ENCODE results near the gene KCNQ5.

Gene KCNQ5

DNA sequence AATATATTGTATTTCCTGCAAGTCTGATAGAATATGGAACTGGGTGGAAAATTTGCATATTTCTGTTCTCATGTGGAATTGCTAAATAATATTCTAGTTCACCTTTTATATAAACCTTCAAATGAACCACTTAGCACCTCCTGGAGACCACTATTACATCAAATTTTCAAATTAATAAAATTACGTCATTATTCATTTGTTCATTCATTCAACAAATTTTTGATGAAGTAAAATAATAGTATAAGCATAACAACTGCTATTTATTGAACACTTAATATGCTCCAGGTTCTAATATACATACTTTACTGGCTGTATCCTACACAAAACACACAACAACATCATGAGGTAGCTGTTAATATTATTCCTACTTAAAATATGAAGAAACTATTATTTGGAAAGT, 215.1 kb downstream of the KCNQ5 start:
- Histone ChIP-seq H3K4me3 (ENCODE audit: low read length) (no peak overlapping the region), H3K27me3 (ENCODE audit: insufficient read depth, low read length) (no peaks in the 10 kb centered on the region), H3K4me1 (ENCODE audit: insufficient read depth, low read length) (no peaks in the 10 kb centered on the region)

DNA sequence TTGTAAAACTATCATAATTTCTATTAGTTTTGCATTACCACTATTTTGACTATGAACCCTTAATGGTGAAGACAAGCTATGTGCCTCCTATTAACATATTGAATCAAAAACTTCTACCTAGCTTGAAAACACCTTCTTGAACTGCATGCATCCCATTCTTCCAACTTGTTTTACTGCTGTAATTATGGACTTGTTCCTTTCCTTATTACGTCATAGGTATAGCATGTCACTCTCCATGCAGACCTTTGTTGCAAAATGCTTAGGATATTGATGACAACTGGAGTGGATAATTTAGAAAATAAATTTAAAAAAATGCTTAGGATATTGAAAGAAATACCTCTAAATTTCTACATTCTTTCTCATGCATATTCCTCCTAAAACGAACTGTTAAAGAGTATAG, 219.3 kb downstream of the KCNQ5 start:
- no peak overlapping the region for H3K9ac ChIP-seq (ENCODE audit: low read depth, low read length)
- H3K27ac ChIP-seq (ENCODE audit: low read length) = no peak overlapping the region
- H3K4me1 ChIP-seq (ENCODE audit: insufficient read depth, low read length) = no peaks in the 10 kb centered on the region
- H3K36me3 ChIP-seq (ENCODE audit: insufficient read depth, low read depth, low read length) = no peaks in the 10 kb centered on the region
- H3K27me3 ChIP-seq (ENCODE audit: insufficient read depth, low read length) = no peaks in the 10 kb centered on the region
- H3K4me3 ChIP-seq (ENCODE audit: low read length) = no peak overlapping the region
- no peaks in the 10 kb centered on the region for H3K9me3 ChIP-seq (ENCODE audit: insufficient read depth, low read depth, low read length)

More for the DNA sequence above, 215.1 kb downstream of the KCNQ5 start:
- no peak overlapping the region for H3K9ac ChIP-seq (ENCODE audit: low read depth, low read length)
- H3K27ac ChIP-seq (ENCODE audit: low read length) = no peak overlapping the region
- H3K36me3 ChIP-seq (ENCODE audit: insufficient read depth, low read depth, low read length) = no peaks in the 10 kb centered on the region
- no peaks in the 10 kb centered on the region for H3K9me3 ChIP-seq (ENCODE audit: insufficient read depth, low read depth, low read length)

GRCh38 chr6:72842140-72842539, 220.3 kb downstream of the KCNQ5 start:
- Histone ChIP-seq H3K4me1 (ENCODE audit: insufficient read depth, low read length) (no peaks in the 10 kb centered on the region), H3K36me3 (ENCODE audit: insufficient read depth, low read depth, low read length) (no peaks in the 10 kb centered on the region), H3K27me3 (ENCODE audit: insufficient read depth, low read length) (no peaks in the 10 kb centered on the region), H3K9me3 (ENCODE audit: insufficient read depth, low read depth, low read length) (no peaks in the 10 kb centered on the region), H3K9ac (ENCODE audit: low read depth, low read length) (no peak overlapping the region), H3K4me3 (ENCODE audit: low read length) (no peak overlapping the region), H3K27ac (ENCODE audit: low read length) (no peak overlapping the region)

- no peaks in the 10 kb centered on the region for H3K9me3 ChIP-seq (ENCODE audit: insufficient read depth, low read depth, low read length)
- no peak overlapping the region for H3K9ac ChIP-seq (ENCODE audit: low read depth, low read length)
- H3K4me1 ChIP-seq (ENCODE audit: insufficient read depth, low read length) = no peaks in the 10 kb centered on the region
- no peak overlapping the region for H3K27ac ChIP-seq (ENCODE audit: low read length)
- H3K4me3 ChIP-seq (ENCODE audit: low read length) = no peak overlapping the region
- H3K36me3 ChIP-seq (ENCODE audit: insufficient read depth, low read depth, low read length) = no peaks in the 10 kb centered on the region
- no peaks in the 10 kb centered on the region for H3K27me3 ChIP-seq (ENCODE audit: insufficient read depth, low read length)
Measured at GRCh38 chr6:72844614-72845013, 222.8 kb downstream of the KCNQ5 start.

- Histone ChIP-seq H3K4me3 (ENCODE audit: low read length) (no peak overlapping the region), H3K9me3 (ENCODE audit: insufficient read depth, low read depth, low read length) (no peaks in the 10 kb centered on the region), H3K36me3 (ENCODE audit: insufficient read depth, low read depth, low read length) (no peaks in the 10 kb centered on the region), H3K9ac (ENCODE audit: low read depth, low read length) (no peak overlapping the region), H3K27me3 (ENCODE audit: insufficient read depth, low read length) (no peaks in the 10 kb centered on the region), H3K4me1 (ENCODE audit: insufficient read depth, low read length) (no peaks in the 10 kb centered on the region), H3K27ac (ENCODE audit: low read length) (no peak overlapping the region)
Measured at GRCh38 chr6:72849346-72849745, 227.5 kb downstream of the KCNQ5 start.

DNA sequence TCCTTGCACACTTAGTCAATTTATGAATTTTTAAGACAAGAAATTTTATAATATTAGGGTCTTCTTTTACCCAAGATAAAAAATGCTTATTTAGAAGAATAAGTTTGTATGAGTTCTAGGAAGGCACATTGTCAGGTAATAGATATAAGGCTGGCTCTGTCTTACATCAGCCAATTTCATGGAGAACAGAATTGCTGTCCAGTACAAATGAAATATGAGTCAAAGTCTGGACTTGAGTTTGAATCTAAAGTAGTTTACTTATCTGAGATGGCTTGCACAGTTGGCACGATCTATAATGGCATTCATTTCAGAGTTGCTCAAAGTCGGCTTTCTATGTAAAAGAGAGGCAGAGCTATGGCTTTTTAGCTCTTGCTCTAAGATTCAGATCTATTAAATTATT, 228.2 kb downstream of the KCNQ5 start:
- Histone ChIP-seq H3K27me3 (ENCODE audit: insufficient read depth, low read length) (no peaks in the 10 kb centered on the region), H3K4me1 (ENCODE audit: insufficient read depth, low read length) (no peaks in the 10 kb centered on the region), H3K4me3 (ENCODE audit: low read length) (no peak overlapping the region), H3K27ac (ENCODE audit: low read length) (no peak overlapping the region), H3K36me3 (ENCODE audit: insufficient read depth, low read depth, low read length) (no peaks in the 10 kb centered on the region), H3K9me3 (ENCODE audit: insufficient read depth, low read depth, low read length) (no peaks in the 10 kb centered on the region), H3K9ac (ENCODE audit: low read depth, low read length) (no peak overlapping the region)

- Histone ChIP-seq H3K27me3 (ENCODE audit: insufficient read depth, low read length) (no peaks in the 10 kb centered on the region), H3K9me3 (ENCODE audit: insufficient read depth, low read depth, low read length) (no peaks in the 10 kb centered on the region), H3K4me3 (ENCODE audit: low read length) (no peak overlapping the region)
Measured at GRCh38 chr6:72850469-72850868, 228.6 kb downstream of the KCNQ5 start.

GRCh38 chr6:72855471-72855870, 233.6 kb downstream of the KCNQ5 start:
- Histone ChIP-seq H3K9me3 (ENCODE audit: insufficient read depth, low read depth, low read length) (no peaks in the 10 kb centered on the region), H3K9ac (ENCODE audit: low read depth, low read length) (no peak overlapping the region), H3K27ac (ENCODE audit: low read length) (no peak overlapping the region), H3K36me3 (ENCODE audit: insufficient read depth, low read depth, low read length) (no peaks in the 10 kb centered on the region), H3K4me1 (ENCODE audit: insufficient read depth, low read length) (peaks cover 4% of the 10 kb centered on the region; the same call in 1 of the 2 replicates), H3K27me3 (ENCODE audit: insufficient read depth, low read length) (no peaks in the 10 kb centered on the region), H3K4me3 (ENCODE audit: low read length) (no peak overlapping the region)

More at GRCh38 chr6:72850469-72850868, 228.6 kb downstream of the KCNQ5 start:
- no peak overlapping the region for H3K27ac ChIP-seq (ENCODE audit: low read length)
- no peak overlapping the region for H3K9ac ChIP-seq (ENCODE audit: low read depth, low read length)
- no peaks in the 10 kb centered on the region for H3K4me1 ChIP-seq (ENCODE audit: insufficient read depth, low read length)
- H3K36me3 ChIP-seq (ENCODE audit: insufficient read depth, low read depth, low read length) = no peaks in the 10 kb centered on the region

DNA sequence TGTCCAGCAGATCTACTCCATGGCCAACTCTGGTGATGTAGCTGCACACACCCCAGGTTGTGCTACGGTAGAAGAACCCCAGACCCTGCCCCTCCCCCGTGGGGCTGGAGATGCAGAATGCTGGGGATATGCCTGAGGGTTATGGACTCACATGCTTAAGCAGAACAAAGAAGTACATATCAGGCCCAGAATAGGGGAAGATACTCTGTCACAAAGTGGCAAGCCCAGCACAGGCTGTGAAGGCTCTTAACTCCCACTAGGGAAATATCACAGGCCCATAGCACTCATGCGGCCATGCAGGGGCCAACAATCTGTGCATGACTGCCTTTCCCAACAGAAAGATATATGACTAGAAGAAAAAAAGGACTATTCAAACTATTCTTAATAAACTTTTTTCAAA, 234.9 kb downstream of the KCNQ5 start:
- no peaks in the 10 kb centered on the region for H3K36me3 ChIP-seq (ENCODE audit: insufficient read depth, low read depth, low read length)
- H3K4me3 ChIP-seq (ENCODE audit: low read length) = no peak overlapping the region
- H3K27me3 ChIP-seq (ENCODE audit: insufficient read depth, low read length) = no peaks in the 10 kb centered on the region
- H3K9ac ChIP-seq (ENCODE audit: low read depth, low read length) = no peak overlapping the region
- peaks cover 4% of the 10 kb centered on the region; the same call in 1 of the 2 replicates for H3K4me1 ChIP-seq (ENCODE audit: insufficient read depth, low read length)
- H3K27ac ChIP-seq (ENCODE audit: low read length) = no peak overlapping the region
- no peaks in the 10 kb centered on the region for H3K9me3 ChIP-seq (ENCODE audit: insufficient read depth, low read depth, low read length)

DNA sequence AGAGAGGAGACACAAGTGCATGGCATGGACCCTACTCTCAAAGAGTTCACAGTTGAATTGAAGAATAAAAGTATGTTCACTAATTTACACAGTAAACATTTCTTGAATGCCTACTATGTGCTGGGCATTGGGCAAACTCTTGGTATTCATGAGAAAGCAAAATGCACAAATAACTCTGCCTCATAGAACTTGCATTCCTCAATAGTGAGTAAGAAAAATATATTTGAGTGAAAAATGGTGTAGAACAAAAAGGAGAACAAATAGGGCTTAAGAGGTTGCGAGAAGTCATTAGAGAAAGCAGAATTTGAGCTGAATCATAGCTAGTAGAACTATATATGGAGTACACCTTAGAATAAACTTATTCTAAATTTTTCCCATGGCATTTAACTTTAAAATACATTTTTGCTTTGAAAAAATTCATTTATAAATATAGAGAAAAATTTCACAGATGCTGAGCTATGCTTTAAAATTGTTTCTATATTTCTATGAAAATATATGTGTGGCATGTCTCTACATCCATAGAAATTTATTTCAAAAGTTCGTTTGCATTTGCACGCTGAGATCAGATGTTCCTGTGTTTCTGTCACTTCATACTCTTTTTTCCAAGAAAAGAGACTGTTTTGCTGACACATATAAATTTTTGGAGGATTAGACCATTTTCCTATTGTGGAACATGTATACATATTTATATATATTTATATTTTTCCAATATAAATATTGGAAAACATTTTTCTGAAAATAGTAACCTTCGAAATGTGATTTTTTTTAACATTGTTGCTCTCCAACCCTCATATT, 236.1 kb downstream of the KCNQ5 start:
- Histone ChIP-seq H3K4me3 (ENCODE audit: low read length) (no peak overlapping the region), H3K36me3 (ENCODE audit: insufficient read depth, low read depth, low read length) (no peaks in the 10 kb centered on the region), H3K9ac (ENCODE audit: low read depth, low read length) (no peak overlapping the region), H3K4me1 (ENCODE audit: insufficient read depth, low read length) (peaks cover 4% of the 10 kb centered on the region; the same call in 1 of the 2 replicates), H3K9me3 (ENCODE audit: insufficient read depth, low read depth, low read length) (no peaks in the 10 kb centered on the region), H3K27me3 (ENCODE audit: insufficient read depth, low read length) (no peaks in the 10 kb centered on the region), H3K27ac (ENCODE audit: low read length) (no peak overlapping the region)

GRCh38 chr6:72861059-72861458, 239.2 kb downstream of the KCNQ5 start:
- no peaks in the 10 kb centered on the region for H3K36me3 ChIP-seq (ENCODE audit: insufficient read depth, low read depth, low read length)
- H3K9ac ChIP-seq (ENCODE audit: low read depth, low read length) = no peak overlapping the region
- no peaks in the 10 kb centered on the region for H3K9me3 ChIP-seq (ENCODE audit: insufficient read depth, low read depth, low read length)
- H3K27me3 ChIP-seq (ENCODE audit: insufficient read depth, low read length) = no peaks in the 10 kb centered on the region
- peaks cover 4% of the 10 kb centered on the region; the same call in 1 of the 2 replicates for H3K4me1 ChIP-seq (ENCODE audit: insufficient read depth, low read length)
- no peak overlapping the region for H3K4me3 ChIP-seq (ENCODE audit: low read length)
- H3K27ac ChIP-seq (ENCODE audit: low read length) = no peak overlapping the region

- Histone ChIP-seq H3K27me3 (ENCODE audit: insufficient read depth, low read length) (no peaks in the 10 kb centered on the region), H3K9me3 (ENCODE audit: insufficient read depth, low read depth, low read length) (no peaks in the 10 kb centered on the region), H3K4me3 (ENCODE audit: low read length) (no peak overlapping the region), H3K27ac (ENCODE audit: low read length) (no peak overlapping the region), H3K9ac (ENCODE audit: low read depth, low read length) (no peak overlapping the region), H3K36me3 (ENCODE audit: insufficient read depth, low read depth, low read length) (no peaks in the 10 kb centered on the region), H3K4me1 (ENCODE audit: insufficient read depth, low read length) (peaks cover 4% of the 10 kb centered on the region; the same call in 1 of the 2 replicates)
Measured at GRCh38 chr6:72861935-72862432, 240.1 kb downstream of the KCNQ5 start.

Measured in iPS-20b (cell line).